WTC11 (cell line): Measurements from ENCODE around the gene GATAD2A. TPM values are rescaled to one million over a fixed set of nuclear protein-coding genes. Genes with fewer than 3 reads are reported as not detected.

Experiments
- ATAC-seq: fragments of 200-7000 bp; cut with Tn5 transposase; 2 replicates; pipeline ENCODE4 v1.10.0; 2021; ENCODE audit warnings: mild to moderate bottlenecking, moderate library complexity
- CTCF ChIA-PET: fragments of 300-600 bp; sonication (Branson Sonifier 250); formaldehyde crosslinking; loops from one replicate; lab custom pipeline; 2021; ENCODE audit warnings: antibody characterized with exemption; lab: Charles Lee
- POLR2A ChIA-PET: fragments of 350-600 bp; sonication (Branson Sonifier 250); formaldehyde crosslinking; loops from one replicate; lab custom pipeline; 2021; ENCODE audit warnings: antibody characterized with exemption; lab: Charles Lee
- DNase-seq: peaks from one replicate; pipeline ENCODE4 v3.0.0; 2021; ENCODE audit warnings: low spot score
- H3K27ac Mint-ChIP-seq: 2 replicates; pipeline ENCODE4 v1.8.0; 2021; ENCODE audit warnings: mixed read lengths
- H3K27me3 Mint-ChIP-seq: 2 replicates; pipeline ENCODE4 v1.8.0; 2021; ENCODE audit warnings: low read depth, mild to moderate bottlenecking, moderate library complexity, mixed read lengths
- H3K36me3 Mint-ChIP-seq: 2 replicates; pipeline ENCODE4 v1.8.0; 2021; ENCODE audit warnings: mixed read lengths
- H3K4me1 Mint-ChIP-seq: 2 replicates; pipeline ENCODE4 v1.8.0; 2022; ENCODE audit warnings: mixed read lengths
- H3K4me3 Mint-ChIP-seq: 2 replicates; pipeline ENCODE4 v1.8.0; 2021; ENCODE audit warnings: mild to moderate bottlenecking, moderate library complexity, mixed read lengths
- H3K9me3 Mint-ChIP-seq: 2 replicates; pipeline ENCODE4 v1.8.0; 2021; ENCODE audit warnings: mixed read lengths
- E2F1 ChIP-seq: sonication (generic); formaldehyde crosslinking; IDR thresholded peaks from 2 replicates; pipeline ENCODE4 v1.8.0; 2022; ENCODE audit warnings: mild to moderate bottlenecking, missing genetic modification reagents
- ETV6 ChIP-seq: sonication (generic); formaldehyde crosslinking; IDR thresholded peaks from 2 replicates; pipeline ENCODE4 v1.8.1; 2022; ENCODE audit warnings: mild to moderate bottlenecking, missing genetic modification reagents
- FOXK1 ChIP-seq: sonication (generic); formaldehyde crosslinking; IDR thresholded peaks from 2 replicates; pipeline ENCODE4 v1.8.0; 2022; ENCODE audit warnings: mild to moderate bottlenecking, moderate library complexity, missing genetic modification reagents
- HMGXB4 ChIP-seq: sonication (generic); formaldehyde crosslinking; IDR thresholded peaks from 2 replicates; pipeline ENCODE4 v1.8.1; 2023; ENCODE audit warnings: mild to moderate bottlenecking, moderate library complexity, missing genetic modification reagents
- KAT7 ChIP-seq: sonication (generic); formaldehyde crosslinking; IDR thresholded peaks from 2 replicates; pipeline ENCODE4 v1.8.1; 2023; ENCODE audit warnings: missing genetic modification reagents, mild to moderate bottlenecking, borderline replicate concordance
- MAX ChIP-seq: sonication (generic); formaldehyde crosslinking; IDR thresholded peaks from 2 replicates; pipeline ENCODE4 v1.8.0; 2022; ENCODE audit warnings: mild to moderate bottlenecking, missing genetic modification reagents
- NFE2L1 ChIP-seq: sonication (generic); formaldehyde crosslinking; IDR thresholded peaks from 2 replicates; pipeline ENCODE4 v1.8.1; 2023; ENCODE audit warnings: missing genetic modification reagents
- NR3C1 ChIP-seq: sonication (generic); formaldehyde crosslinking; conservative IDR thresholded peaks from 2 replicates; pipeline ENCODE4 v1.8.1; 2023; ENCODE audit warnings: low read depth, mild to moderate bottlenecking, missing genetic modification reagents
- PRRX2 ChIP-seq: fragments of 250-450 bp; sonication (Bioruptor Pico); IDR thresholded peaks from 2 replicates; pipeline ENCODE4 v1.8.0; 2021; ENCODE audit warnings: mild to moderate bottlenecking
- RELA ChIP-seq: sonication (generic); formaldehyde crosslinking; IDR thresholded peaks from 2 replicates; pipeline ENCODE4 v1.8.1; 2022; ENCODE audit warnings: missing genetic modification reagents, mild to moderate bottlenecking, borderline replicate concordance
- SMAD3 ChIP-seq: sonication (generic); formaldehyde crosslinking; IDR thresholded peaks from 2 replicates; pipeline ENCODE4 v1.8.0; 2022; ENCODE audit warnings: missing genetic modification reagents, mild to moderate bottlenecking, borderline replicate concordance
- ZNF317 ChIP-seq: sonication (generic); formaldehyde crosslinking; IDR thresholded peaks from 2 replicates; pipeline ENCODE4 v1.8.1; 2023; ENCODE audit warnings: low read depth, mild to moderate bottlenecking, moderate library complexity, missing genetic modification reagents, borderline replicate concordance
- total RNA-seq: library from RNA; stranded (reverse); gene quantifications from 3 replicates; pipeline ENCODE4 v1.2.3, GENCODE V29; 2021
- TF ChIP-seq, protein P1 (sequence below): fragments of 250-450 bp; sonication (Bioruptor Pico); conservative IDR thresholded peaks from 2 replicates; pipeline ENCODE4 v1.9.0; 2021; ENCODE audit warnings: mild to moderate bottlenecking
- TF ChIP-seq, protein P2 (sequence below): fragments of 250-450 bp; sonication (Bioruptor Pico); IDR thresholded peaks from 2 replicates; pipeline ENCODE4 v1.8.0; 2021; ENCODE audit warnings: mild to moderate bottlenecking

Gene GATAD2A
- total RNA-seq, 1 experiment from 2014 or later, result 209 TPM

GRCh38 chr19:19465436-19466070, 60.1 kb downstream of the GATAD2A start (continued):
- TF ChIP-seq HMGXB4, result no peak
- no peak for TF ChIP-seq ETV6 (CRISPR knock-in tag)

DNA sequence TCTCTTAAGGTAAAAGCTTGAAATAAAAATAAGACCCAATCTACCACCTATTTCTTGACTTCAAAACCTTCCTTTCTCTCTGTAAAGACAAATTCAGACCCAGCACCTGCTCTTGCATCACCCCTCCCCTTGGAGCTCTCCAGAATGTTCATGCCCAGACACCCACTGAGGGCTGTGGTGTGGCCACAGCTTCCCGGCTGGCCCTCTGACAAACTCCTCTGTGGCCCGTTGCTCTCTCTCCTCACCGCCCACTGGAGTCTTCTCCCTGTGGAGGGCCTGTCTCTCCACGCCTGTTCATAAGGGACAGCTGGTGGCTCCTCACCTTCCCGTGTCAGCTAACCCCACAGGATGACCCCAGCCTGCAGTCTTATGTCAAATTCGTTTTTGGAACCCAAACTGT, 60.7 kb downstream of the GATAD2A start:
- H3K27ac Mint-ChIP-seq, result peak overlapping the region; percentile 81
- H3K4me3 Mint-ChIP-seq, result no peak overlapping the region

DNA sequence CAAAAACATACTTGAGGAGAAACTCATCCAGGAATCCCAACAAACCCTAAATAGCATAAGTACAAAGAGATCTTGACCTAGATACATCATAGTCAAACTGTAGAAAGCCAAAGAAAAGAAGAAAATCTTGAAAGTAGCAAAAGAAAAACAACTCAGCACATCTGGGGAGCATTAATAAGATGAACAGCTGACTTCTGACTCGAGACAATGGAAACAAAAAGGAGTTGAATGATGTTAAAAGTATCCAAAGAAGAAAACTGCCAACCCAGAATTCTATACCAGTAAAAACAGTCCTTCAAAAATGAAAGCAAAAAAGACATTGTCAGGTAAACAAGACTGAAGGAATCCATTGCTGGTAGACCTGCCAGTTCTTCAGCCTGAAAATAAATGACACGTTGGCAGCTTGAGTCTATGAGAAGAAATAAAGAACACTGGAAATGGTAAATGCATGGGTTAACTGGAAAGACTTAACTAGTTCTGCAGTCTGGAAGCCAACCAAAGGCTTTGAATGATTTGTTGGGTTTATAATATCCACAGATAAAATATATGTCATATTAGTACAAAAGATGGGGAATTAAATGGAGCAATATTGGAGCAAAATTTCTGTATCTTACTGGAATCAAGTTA, 63.1 kb downstream of the GATAD2A start:
- Mint-ChIP-seq H3K36me3 (peaks cover 63% of the 10 kb centered on the region), H3K4me1 (peaks cover 25% of the 10 kb centered on the region), H3K9me3 (peaks cover 32% of the 10 kb centered on the region), H3K27me3 (no peaks in the 10 kb centered on the region), H3K4me3 (no peak overlapping the region), H3K27ac (no peak overlapping the region)
- no peak for DNase-seq
- TF ChIP-seq, protein P1, sequence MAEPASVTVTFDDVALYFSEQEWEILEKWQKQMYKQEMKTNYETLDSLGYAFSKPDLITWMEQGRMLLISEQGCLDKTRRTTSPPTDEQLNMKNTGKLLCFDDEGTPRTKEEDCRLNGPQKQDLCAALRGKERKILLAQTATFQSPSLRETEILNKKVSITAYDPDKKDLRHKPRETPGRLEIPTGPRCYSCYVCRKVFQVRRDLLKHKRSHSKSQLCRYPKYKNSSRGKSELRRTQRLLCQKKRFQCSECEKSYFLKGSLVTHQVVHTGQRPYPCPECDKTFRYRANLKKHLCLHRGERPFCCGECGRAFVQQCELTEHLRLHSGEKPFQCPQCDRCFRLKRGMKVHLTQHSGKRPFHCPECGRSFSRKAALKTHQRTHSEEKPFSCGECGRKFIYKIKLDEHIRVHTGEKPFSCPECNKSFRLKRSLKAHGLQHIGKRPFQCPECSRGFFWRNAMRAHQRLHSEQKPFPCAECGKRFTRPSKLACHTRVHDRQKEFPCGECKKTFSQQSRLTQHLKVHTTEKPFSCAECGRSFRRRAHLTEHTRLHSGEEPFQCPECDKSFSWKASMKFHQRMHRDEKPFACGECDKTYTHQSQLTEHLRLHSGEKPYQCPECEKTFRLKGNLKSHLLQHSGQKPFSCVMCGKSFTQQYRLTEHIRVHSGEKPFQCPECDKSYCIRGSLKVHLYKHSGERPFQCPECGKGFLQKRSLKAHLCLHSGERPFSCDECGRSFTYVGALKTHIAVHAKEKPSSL (CRISPR knock-in tag), result no peak
- TF ChIP-seq ZNF317 (CRISPR knock-in tag), result peak; percentile 99
- TF ChIP-seq FOXK1, result no peak
- CTCF ChIA-PET, result no interaction called here
- no peak for ATAC-seq
- POLR2A ChIA-PET, result no interaction called here

More for the DNA sequence above, 60.7 kb downstream of the GATAD2A start:
- H3K36me3 Mint-ChIP-seq, result peaks cover 54% of the 10 kb centered on the region
- H3K27me3 Mint-ChIP-seq, result no peaks in the 10 kb centered on the region
- no peak for DNase-seq
- ChIA-PET CTCF (no interaction called here), POLR2A (no interaction called here)
- no peak for ATAC-seq
- H3K4me1 Mint-ChIP-seq, result peaks cover 37% of the 10 kb centered on the region
- no peak for TF ChIP-seq RELA (CRISPR knock-in tag)
- TF ChIP-seq, protein P2, sequence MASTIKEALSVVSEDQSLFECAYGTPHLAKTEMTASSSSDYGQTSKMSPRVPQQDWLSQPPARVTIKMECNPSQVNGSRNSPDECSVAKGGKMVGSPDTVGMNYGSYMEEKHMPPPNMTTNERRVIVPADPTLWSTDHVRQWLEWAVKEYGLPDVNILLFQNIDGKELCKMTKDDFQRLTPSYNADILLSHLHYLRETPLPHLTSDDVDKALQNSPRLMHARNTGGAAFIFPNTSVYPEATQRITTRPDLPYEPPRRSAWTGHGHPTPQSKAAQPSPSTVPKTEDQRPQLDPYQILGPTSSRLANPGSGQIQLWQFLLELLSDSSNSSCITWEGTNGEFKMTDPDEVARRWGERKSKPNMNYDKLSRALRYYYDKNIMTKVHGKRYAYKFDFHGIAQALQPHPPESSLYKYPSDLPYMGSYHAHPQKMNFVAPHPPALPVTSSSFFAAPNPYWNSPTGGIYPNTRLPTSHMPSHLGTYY (CRISPR knock-in tag), result no peak
- TF ChIP-seq E2F1 (CRISPR knock-in tag), result no peak
- no peak for TF ChIP-seq SMAD3 (CRISPR knock-in tag)
- no peak for TF ChIP-seq KAT7
- TF ChIP-seq MAX, result no peak
- no peak for TF ChIP-seq NR3C1 (CRISPR knock-in tag)
- TF ChIP-seq PRRX2, result no peak
- TF ChIP-seq NFE2L1 (CRISPR knock-in tag), result no peak
- peaks cover 32% of the 10 kb centered on the region for H3K9me3 Mint-ChIP-seq
